Activated CD4-positive, CD25-positive, alpha-beta regulatory T cell treated with anti-CD3 and anti-CD28 coated beads, Interleukin-2, amount 50 U/mL, for 24 hours (primary cell): ENCODE data around the gene MYBPC2.
"Not testable (repeated sequence)": the region's sequence is repeated elsewhere in the genome, so short reads cannot be mapped to it uniquely, and the experiment has no call there.

Experiments
- ATAC-seq, 2 donors: fragments of 150-1000 bp; cut with Tn5 transposase; one replicate each; pipeline ENCODE4 v1.10.0; 2021; ENCODE audit warnings: mild to moderate bottlenecking in 1 of 2, moderate library complexity in 1 of 2

The MYBPC2 gene

GRCh38 chr19:50459638-50460037 lies 26.9 kb downstream of the MYBPC2 start:
- no peak for ATAC-seq

- ATAC-seq, result peak; percentile 75 to 83
Observed at GRCh38 chr19:50460161-50460765, 27.6 kb downstream of the MYBPC2 start.

- ATAC-seq, result peak; percentile 45 to 49
Observed at GRCh38 chr19:50461066-50461875, 28.6 kb downstream of the MYBPC2 start.

- no peak for ATAC-seq
Observed at GRCh38 chr19:50462970-50463369, 30.3 kb downstream of the MYBPC2 start.

GRCh38 chr19:50464348-50464747 lies 31.7 kb downstream of the MYBPC2 start:
- ATAC-seq, result no peak

DNA sequence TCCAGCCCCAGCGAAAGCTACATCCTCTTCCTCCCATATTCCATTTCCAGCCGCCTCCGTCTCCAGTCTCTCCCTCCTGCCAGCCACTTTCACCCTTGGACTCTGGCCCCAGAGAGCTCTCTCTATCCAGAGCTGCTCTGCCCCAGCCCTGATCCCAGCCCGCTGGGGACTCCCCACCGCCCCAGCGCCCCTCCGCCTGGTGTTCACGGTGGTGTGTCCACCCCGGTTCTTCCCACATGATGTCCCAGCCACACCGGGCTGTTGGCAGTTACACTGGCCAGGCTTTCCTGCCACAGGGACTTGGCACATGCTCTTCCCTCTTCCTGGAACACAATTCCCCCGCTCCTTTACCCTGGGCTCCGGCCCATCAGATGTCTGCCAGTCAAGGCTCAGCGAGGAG lies 32.3 kb downstream of the MYBPC2 start:
- no peak for ATAC-seq

- no peak for ATAC-seq
Observed at GRCh38 chr19:50465986-50466705, 33.5 kb downstream of the MYBPC2 start.

DNA sequence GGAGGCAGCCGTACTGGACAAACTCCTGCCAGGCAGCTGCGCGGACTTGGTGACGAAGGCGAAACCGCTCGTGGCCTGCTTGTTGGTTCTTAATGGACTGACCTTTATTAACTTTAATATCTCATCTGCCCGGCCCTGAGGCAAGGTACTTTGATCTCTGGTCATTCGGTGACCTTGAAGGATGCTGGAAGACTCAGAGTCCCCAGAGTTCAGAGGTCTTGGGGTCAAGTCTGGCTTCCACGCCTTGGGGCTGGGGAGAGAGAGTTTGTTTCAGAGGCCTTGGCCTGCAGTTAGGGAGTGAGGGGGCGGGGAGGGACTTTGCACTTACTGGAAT lies 34.0 kb downstream of the MYBPC2 start:
- no peak for ATAC-seq

DNA sequence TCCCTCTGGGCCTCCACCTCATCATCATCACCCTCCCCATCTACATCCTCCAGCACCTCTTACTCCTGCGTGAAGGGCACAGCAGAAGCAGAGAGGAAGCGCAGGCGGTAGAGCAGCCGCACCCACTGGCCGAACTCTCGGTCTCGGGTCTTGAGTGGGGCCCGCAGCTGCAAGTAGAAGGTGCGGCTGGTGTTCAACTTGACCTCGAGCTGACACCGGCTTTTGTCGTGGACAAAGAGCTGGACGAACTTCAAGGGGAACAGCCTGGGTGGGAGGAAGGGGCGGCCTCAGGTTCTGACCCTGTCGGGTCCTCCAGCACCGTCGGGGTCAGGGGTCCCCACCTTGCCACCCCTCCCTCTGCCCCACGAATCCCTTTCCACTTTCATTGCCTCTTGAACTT lies 34.9 kb downstream of the MYBPC2 start:
- no peak for ATAC-seq

DNA sequence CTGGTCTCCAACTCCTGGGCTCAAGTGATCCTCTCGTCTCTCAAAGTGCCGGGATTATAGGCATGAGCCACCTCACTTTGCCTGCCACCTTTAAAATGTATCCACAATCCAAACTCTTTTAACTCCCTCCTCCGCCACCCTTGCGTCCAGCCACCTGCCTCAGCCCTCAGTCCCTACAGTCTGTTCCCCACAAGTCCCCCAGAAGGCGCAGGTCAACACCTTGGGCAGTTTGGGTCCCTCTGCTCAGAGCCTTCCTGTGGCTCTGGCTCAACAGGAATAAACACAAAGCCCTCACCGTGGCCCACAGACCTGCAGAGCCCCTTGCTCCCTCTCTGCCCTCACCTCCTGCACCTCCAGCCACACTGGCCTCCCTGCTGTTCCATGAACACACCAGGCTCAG lies 36.1 kb downstream of the MYBPC2 start:
- no peak for ATAC-seq

- not testable (repeated sequence) for ATAC-seq
Observed at GRCh38 chr19:50473336-50473735, 40.6 kb downstream of the MYBPC2 start.

- no peak for ATAC-seq
Observed at GRCh38 chr19:50475101-50475568, 42.4 kb downstream of the MYBPC2 start.

- peak in 1 of 2 donors; percentile 14 for ATAC-seq
Observed at GRCh38 chr19:50475736-50476223, 43.1 kb downstream of the MYBPC2 start.

GRCh38 chr19:50476224-50476906 lies 43.7 kb downstream of the MYBPC2 start, which contains the start of the genes EMC10 and GARIN5A:
Gene EMC10, plus strand, starts transcription at chr19:50476507. Its CDS starts 38 bp downstream, at chr19:50476545.
Gene GARIN5A, minus strand, starts transcription at chr19:50476848. Its CDS starts 460 bp downstream, at chr19:50476388.
- peak; percentile 91 to 94 for ATAC-seq

DNA sequence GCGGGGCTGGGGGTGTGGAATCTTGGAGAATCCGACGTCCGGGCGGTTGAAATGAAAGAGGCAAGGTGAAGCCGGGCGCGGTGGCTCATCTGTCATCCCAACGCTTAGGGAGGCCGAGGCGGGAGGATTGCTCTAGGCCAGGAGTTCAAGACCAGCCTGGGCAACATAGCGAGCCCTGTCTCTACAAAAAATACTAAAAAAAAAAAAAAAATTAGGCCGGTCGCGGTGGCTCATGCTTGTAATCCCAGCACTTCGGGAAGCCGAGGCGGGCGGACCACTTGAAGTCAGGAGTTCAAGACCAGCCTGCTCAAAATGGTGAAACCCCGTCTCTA lies 44.2 kb downstream of the MYBPC2 start:
- no peak for ATAC-seq

DNA sequence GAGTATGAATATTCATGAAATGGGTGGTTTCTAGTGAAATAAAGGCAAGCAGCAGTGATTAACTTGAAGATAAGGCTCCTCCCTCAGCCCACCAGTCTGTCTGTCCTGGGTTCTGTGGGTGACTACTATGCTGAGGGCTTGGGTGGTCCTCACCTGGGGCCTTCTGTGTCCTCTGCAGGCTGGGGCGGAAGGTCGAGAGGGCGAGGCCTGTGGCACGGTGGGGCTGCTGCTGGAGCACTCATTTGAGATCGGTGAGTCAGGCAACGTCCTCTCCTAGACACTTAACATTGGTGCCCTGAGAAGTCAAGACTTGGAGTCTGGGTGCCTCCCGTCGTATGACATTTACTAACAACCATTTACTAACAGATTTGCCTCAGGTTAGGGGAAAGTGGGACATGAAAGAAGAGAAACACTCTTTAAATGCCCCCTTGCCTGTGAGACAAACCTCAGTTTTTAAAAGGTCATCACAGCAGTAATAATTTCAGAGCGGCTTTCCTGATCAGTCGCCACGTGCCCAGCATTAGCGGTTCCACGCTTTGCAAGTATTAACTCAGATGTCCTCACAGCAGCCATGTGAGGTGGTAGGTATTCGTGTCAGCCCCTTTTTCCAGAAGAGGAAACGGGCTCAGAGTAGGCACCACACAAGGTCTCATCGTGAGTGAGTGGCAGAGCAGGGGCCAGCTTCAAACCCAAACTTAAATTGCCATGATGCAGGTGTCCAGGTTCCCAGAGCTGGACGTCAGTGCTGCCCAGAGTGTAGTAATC lies 45.2 kb downstream of the MYBPC2 start:
- no peak for ATAC-seq

DNA sequence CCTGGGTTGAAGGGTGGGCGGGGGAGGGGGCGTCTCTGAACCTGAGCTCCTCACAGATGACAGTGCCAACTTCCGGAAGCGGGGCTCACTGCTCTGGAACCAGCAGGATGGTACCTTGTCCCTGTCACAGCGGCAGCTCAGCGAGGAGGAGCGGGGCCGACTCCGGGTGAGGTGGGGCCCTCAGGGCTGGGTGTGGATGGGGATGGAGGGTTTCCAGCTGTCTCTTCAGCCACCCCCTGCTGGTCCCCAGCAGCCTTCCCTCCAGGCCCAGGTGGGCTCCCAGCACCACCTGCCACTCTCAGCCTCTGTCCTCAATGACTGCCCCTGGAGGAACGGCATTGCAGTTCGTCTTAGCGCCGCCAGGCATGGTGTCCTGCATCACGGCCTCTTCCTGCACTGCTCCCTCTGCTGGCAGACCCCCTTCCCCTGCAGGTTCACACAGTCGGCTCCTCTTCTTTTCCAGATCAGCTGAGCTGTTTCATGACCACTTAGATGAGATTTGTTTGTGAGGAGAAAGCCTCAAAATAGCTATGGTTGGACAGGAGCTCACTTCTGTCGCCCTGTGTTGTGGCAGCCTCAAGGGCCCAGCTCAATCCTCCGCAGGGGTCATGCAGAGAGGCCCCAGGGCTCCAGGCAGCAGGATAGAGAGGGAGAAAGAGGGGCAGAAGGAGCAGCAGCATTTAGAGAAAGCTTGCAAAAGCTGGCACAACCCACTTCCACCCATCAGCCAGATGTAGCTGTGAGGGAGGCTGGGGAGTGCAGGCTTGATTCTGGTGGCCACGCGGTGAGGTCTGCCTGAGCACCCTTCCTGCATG lies 46.4 kb downstream of the MYBPC2 start:
- no peak for ATAC-seq

GRCh38 chr19:50479761-50480251 lies 47.1 kb downstream of the MYBPC2 start:
- ATAC-seq, result no peak

DNA sequence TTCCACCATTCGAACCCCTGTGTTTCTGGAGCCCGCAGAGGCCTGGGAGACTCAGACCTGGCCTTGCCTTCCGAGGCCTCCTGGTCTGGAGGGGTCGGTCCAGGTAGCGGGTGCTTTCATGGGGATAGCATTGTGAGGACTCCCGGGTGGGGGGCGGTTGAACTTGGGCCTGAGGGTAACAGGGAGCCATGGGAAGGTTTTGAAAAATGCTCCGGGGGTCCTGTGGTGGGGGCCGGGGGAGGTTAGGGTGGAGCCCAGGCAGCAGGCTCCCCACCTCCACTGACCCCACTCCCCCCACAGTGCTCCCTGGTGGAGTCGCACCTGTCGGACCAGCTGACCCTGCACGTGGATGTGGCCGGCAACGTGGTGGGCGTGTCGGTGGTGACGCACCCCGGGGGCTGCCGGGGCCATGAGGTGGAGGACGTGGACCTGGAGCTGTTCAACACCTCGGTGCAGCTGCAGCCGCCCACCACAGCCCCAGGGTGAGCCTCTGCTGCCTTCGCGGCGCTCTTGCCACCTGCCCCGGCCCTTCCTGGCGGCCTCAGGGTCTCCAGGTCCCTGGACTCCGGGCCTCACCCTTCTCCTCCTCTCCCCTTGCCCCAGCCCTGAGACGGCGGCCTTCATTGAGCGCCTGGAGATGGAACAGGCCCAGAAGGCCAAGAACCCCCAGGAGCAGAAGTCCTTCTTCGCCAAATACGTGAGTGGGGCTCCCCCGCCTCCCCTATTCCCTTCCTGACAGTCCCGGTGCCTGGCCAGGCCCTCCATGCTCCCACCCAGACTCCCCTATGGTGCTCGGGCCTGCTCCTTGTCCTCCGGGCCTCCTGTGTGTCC lies 47.8 kb downstream of the MYBPC2 start:
- no peak for ATAC-seq
